RWPE2 (cell line): ENCODE measurements around the gene KIRREL3.

ENCODE experiments used
- ATAC-seq: fragments of 200-7000 bp; cut with Tn5 transposase; 3 replicates; pipeline ENCODE4 v1.9.1; 2021; ENCODE audit warnings: low read depth
- DNase-seq: peaks from one replicate; pipeline ENCODE4 v3.0.0-alpha.2; 2020; ENCODE audit warnings: low spot score
- H3K27ac ChIP-seq: fragments of 450-650 bp; 2 replicates; pipeline ENCODE4 v1.5.1; 2017; ENCODE audit warnings: mild to moderate bottlenecking; ENCODE audit not compliant: poor library complexity, severe bottlenecking
- H3K27me3 ChIP-seq: fragments of 250-450 bp; sonication (Bioruptor Pico); 2 replicates; pipeline ENCODE4 v1.5.1; 2021; ENCODE audit warnings: mild to moderate bottlenecking, moderate library complexity; ENCODE audit not compliant: insufficient read depth, poor library complexity, severe bottlenecking
- H3K36me3 ChIP-seq: fragments of 250-450 bp; sonication (Bioruptor Pico); 2 replicates; pipeline ENCODE4 v1.5.1; 2020; ENCODE audit warnings: low read depth, mild to moderate bottlenecking, moderate library complexity
- H3K4me1 ChIP-seq: fragments of 250-450 bp; sonication (Bioruptor Pico); 2 replicates; pipeline ENCODE4 v1.5.1; 2021; ENCODE audit warnings: mild to moderate bottlenecking, moderate library complexity; ENCODE audit not compliant: insufficient read depth, poor library complexity, severe bottlenecking
- H3K4me3 ChIP-seq: fragments of 250-450 bp; sonication (Bioruptor Pico); 2 replicates; pipeline ENCODE4 v1.5.1; 2021; ENCODE audit warnings: mild to moderate bottlenecking, moderate library complexity; ENCODE audit not compliant: severe bottlenecking
- H3K9me3 ChIP-seq: fragments of 250-450 bp; sonication (Bioruptor Pico); 2 replicates; pipeline ENCODE4 v1.5.1; 2021; ENCODE audit warnings: mild to moderate bottlenecking, moderate library complexity; ENCODE audit not compliant: severe bottlenecking
- TF ChIP-seq, protein P1 (sequence below): fragments of 450-650 bp; IDR thresholded peaks from one replicate; pipeline ENCODE4 v1.5.1; 2017; ENCODE audit warnings: mild to moderate bottlenecking, moderate library complexity; ENCODE audit not compliant: poor library complexity, severe bottlenecking

The KIRREL3 gene

GRCh38 chr11:126805870-126806269, 194.7 kb downstream of the KIRREL3 start:
- no peaks in the 10 kb centered on the region for H3K36me3 ChIP-seq
- H3K27ac ChIP-seq = no peak overlapping the region
- DNase-seq = no peak
- ATAC-seq = no peak
- no peaks in the 10 kb centered on the region for H3K4me1 ChIP-seq
- TF ChIP-seq, protein P1, sequence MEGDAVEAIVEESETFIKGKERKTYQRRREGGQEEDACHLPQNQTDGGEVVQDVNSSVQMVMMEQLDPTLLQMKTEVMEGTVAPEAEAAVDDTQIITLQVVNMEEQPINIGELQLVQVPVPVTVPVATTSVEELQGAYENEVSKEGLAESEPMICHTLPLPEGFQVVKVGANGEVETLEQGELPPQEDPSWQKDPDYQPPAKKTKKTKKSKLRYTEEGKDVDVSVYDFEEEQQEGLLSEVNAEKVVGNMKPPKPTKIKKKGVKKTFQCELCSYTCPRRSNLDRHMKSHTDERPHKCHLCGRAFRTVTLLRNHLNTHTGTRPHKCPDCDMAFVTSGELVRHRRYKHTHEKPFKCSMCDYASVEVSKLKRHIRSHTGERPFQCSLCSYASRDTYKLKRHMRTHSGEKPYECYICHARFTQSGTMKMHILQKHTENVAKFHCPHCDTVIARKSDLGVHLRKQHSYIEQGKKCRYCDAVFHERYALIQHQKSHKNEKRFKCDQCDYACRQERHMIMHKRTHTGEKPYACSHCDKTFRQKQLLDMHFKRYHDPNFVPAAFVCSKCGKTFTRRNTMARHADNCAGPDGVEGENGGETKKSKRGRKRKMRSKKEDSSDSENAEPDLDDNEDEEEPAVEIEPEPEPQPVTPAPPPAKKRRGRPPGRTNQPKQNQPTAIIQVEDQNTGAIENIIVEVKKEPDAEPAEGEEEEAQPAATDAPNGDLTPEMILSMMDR = no peak
- H3K9me3 ChIP-seq = no peaks in the 10 kb centered on the region
- no peak overlapping the region for H3K4me3 ChIP-seq
- no peaks in the 10 kb centered on the region for H3K27me3 ChIP-seq

- Histone ChIP-seq H3K27me3 (no peaks in the 10 kb centered on the region), H3K4me3 (no peak overlapping the region), H3K36me3 (no peaks in the 10 kb centered on the region), H3K4me1 (no peaks in the 10 kb centered on the region), H3K27ac (no peak overlapping the region), H3K9me3 (no peaks in the 10 kb centered on the region)
- DNase-seq (no peak), ATAC-seq (no peak)
- TF ChIP-seq, protein P1 = no peak
These were observed 196.2 kb downstream of the KIRREL3 start for GRCh38 chr11:126804363-126804762.

DNA sequence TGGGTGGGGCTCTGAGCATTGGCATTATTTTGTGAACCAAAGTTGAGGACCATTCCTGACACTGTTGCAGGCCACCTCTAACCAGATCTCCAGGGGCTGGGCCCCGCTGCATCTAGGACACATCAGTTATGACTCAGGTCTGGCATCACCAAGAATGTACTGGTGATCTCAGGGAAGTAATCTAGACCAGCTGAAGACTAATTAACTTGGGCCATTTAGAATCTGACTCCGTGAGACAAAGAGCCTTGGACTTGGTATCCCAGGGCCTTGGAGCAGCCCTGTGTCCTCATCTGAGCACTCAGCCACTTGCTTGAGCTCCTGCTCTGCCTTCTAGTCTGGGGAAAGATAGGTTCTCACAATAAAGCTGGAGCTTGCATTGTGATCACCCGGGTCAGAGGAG, 200.6 kb downstream of the KIRREL3 start:
- H3K36me3 ChIP-seq = no peaks in the 10 kb centered on the region
- H3K4me3 ChIP-seq = no peak overlapping the region
- no peaks in the 10 kb centered on the region for H3K9me3 ChIP-seq
- no peak overlapping the region for H3K27ac ChIP-seq
- H3K27me3 ChIP-seq = no peaks in the 10 kb centered on the region
- DNase-seq (no peak), ATAC-seq (no peak)
- TF ChIP-seq, protein P1 = no peak
- H3K4me1 ChIP-seq = no peaks in the 10 kb centered on the region

GRCh38 chr11:126797457-126798169, 203.0 kb downstream of the KIRREL3 start:
- Histone ChIP-seq H3K4me3 (no peak overlapping the region), H3K27me3 (no peaks in the 10 kb centered on the region)

GRCh38 chr11:126793596-126793995, 207.0 kb downstream of the KIRREL3 start:
- ATAC-seq (no peak), DNase-seq (no peak)
- no peak overlapping the region for H3K27ac ChIP-seq

More at GRCh38 chr11:126797457-126798169, 203.0 kb downstream of the KIRREL3 start:
- H3K27ac ChIP-seq = no peak overlapping the region
- H3K36me3 ChIP-seq = no peaks in the 10 kb centered on the region
- TF ChIP-seq, protein P1 = no peak
- DNase-seq (no peak), ATAC-seq (no peak)
- no peaks in the 10 kb centered on the region for H3K4me1 ChIP-seq
- H3K9me3 ChIP-seq = no peaks in the 10 kb centered on the region

More at GRCh38 chr11:126793596-126793995, 207.0 kb downstream of the KIRREL3 start:
- no peaks in the 10 kb centered on the region for H3K9me3 ChIP-seq
- no peaks in the 10 kb centered on the region for H3K4me1 ChIP-seq
- no peaks in the 10 kb centered on the region for H3K36me3 ChIP-seq
- H3K4me3 ChIP-seq = no peak overlapping the region
- TF ChIP-seq, protein P1 = no peak
- no peaks in the 10 kb centered on the region for H3K27me3 ChIP-seq
